Brain pericyte (primary cell): Measurements from ENCODE around the gene PLPP7.

Source experiments
- DNase-seq: peaks from one replicate; pipeline ENCODE4 v3.0.0-alpha.2; 2012; ENCODE audit warnings: low read depth, low spot score

Gene PLPP7

DNA sequence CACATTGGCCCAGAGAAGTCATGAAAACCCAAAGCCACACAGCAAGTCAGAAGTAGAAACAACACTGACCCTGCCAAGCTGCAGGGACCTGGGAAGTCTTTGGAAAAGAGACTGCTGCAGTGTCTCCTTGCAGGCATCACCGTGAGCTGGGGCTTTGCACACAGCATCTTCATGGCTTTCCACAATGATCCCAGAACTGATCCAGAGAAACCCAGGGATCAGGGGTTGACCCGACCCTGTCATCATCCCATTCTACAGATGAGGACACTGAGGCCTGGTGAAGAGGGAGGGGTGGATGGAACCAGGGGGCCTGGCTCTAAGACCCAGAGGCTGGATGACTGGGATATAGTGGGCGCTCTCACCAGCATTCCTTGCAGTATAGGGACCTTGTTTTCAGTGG lies 8.9 kb upstream of the PLPP7 start:
- no peak for DNase-seq

GRCh38 chr9:131281119-131281965 lies 8.2 kb upstream of the PLPP7 start:
- no peak for DNase-seq

DNA sequence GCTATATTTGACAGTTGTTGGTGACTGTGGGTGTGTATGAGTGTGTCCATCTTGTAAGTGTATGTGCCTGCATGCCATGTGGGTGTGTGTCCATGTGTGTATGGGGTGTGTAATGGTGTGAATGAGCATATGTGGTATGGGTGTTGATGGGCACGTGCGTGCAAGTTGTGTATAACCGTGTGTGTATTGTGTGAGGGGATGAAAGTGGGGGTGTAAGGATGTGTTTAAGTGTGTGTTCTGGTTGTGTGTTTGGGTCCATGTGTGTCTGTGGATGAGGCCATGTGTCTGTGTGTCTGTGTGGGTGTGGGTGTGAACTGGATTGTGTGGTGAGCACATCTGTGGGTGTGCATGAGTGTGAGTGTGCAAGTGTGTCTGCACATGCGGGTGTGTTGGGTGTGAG lies 7.3 kb upstream of the PLPP7 start:
- DNase-seq, result no peak

- no peak for DNase-seq
Measured at GRCh38 chr9:131282688-131283422, 6.7 kb upstream of the PLPP7 start.

DNA sequence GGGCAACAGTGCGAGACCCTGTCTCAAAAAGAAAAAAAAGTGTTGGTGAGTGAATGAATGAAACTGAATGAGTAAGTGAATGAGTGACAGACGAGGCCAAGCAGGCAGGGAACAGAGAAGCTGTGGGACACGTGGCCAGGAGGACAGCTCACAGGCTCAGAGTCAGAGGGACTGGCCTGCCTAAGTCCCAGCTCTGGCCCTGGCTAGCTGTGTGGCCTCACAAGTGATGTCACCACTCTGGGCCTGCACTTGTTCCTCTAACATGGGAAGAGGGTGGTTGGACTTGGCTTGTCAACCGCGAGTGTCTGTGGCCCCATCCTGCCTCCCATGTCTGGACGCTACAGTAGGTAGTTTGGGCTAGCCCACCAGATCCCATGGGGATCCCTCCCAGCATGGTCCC lies 4.7 kb upstream of the PLPP7 start:
- DNase-seq, result no peak

- DNase-seq, result no peak
Measured at GRCh38 chr9:131287359-131287758, 2.2 kb upstream of the PLPP7 start.

- DNase-seq, result no peak
Measured at GRCh38 chr9:131288217-131288616, 1.3 kb upstream of the PLPP7 start.

DNA sequence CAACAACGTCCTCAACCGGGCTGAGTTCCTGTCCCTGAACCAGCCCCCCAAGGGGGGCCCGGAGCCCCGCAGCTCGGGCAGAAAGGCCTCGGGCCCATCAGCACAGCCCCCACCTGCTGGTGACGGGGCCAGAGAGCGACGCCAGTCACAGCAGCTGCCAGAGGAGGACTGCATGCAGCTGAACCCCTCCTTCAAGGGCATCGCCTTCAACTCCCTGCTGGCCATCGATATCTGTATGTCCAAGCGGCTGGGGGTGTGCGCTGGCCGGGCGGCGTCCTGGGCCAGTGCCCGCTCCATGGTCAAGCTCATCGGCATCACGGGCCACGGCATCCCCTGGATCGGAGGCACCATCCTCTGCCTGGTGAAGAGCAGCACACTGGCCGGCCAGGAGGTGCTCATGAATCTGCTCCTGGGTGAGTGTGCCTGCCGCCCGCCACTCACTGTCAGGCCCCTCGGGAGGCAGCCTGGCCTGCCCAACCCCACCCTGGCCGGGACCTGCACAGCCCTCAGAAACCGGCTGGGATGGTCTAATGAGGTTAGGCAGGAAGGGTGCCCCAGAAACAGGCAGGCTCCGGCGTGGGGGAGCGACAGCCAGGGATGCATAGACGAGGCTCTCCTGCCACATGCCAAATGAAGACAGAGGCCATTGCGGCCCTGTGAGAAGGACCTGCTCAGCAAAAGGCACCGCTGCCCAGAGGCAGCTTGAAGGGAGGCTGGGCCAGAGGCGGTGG lies 678 bp downstream of the PLPP7 start:
- no peak for DNase-seq

DNA sequence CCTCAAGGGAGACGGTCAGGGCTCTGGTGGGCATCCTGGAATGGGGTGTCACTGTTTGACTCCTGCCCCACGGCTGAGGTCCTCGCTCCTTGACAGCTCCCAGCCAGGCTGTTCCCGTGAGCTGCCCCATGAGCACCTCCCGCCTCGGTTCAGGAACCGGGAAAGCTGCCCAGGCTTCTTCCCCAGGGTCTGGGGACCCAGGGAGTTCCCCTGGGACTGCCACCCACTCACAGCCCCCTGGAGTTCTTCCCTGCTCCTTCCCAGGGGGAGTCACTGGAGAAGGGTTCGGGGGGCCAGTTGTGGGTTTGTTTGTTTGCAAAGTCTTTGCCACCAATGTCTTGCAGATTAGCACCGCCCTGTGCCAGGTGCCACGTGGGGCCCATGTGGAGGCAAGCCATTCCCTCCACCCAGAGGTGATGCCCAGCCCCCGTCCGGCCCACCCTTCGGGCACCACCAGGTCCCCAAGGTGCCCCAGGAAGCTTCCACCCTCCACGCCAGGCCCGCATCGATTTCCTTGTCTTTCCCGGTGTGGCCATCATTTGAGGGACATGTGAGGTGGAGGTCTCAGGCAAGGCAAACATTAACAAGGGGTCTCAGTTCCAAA lies 1.3 kb downstream of the PLPP7 start:
- DNase-seq, result no peak

DNA sequence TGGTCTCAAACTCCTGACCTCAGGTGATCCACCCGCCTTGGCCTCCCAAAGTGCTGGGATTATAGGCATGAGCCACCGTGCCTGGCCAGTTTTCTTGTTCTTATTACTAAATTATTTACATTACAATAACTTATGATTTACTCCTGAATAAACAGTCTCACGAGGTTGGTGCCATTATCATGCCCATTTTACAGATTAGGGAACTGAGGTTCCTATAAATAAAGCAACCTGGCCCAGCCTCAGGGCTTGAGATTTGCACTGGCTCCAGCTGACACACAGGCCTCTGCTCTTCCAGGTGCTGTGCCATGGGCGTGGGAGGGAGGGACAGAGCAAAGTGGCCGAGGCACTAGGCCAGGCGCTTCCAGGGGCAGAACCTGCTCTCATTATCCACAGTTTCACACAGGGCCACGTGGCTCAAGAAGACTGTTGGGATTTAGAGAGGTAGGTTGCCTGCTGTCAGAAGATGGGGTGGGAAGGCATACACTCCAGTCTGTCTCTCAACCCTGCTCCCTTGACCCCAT lies 2.3 kb downstream of the PLPP7 start:
- DNase-seq, result no peak

GRCh38 chr9:131292937-131293336 lies 3.4 kb downstream of the PLPP7 start:
- no peak for DNase-seq

- DNase-seq, result no peak
Measured at GRCh38 chr9:131296460-131296859, 6.9 kb downstream of the PLPP7 start.

DNA sequence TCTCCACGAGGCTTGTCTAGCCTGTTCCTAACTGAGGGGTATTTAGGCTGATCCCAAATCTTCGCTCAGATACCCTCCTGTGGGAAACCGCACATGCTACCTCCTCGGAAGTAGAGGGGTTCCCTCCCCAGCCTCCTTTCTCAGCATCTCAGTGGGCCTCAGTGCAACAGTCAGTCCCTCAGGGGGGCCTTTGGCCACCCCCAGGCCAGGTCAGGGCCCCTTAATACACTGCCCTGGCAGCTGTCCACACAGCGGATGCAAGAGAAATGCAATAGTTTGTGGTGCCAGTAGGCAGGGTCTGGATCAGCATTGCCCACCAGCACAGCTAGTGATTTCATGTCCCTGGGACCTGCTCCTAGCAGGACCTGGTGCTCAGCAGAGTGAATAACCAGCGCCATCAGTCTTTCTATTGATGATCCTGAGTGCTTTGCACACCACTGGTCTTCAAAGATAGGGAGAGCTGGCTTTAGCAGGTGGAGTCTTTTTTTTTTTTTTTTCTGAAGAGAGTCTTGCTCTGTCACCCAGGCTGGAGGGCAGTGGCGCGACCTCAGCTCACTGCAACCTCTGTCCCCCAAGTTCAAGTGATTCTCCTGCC lies 7.5 kb downstream of the PLPP7 start:
- no peak for DNase-seq

DNA sequence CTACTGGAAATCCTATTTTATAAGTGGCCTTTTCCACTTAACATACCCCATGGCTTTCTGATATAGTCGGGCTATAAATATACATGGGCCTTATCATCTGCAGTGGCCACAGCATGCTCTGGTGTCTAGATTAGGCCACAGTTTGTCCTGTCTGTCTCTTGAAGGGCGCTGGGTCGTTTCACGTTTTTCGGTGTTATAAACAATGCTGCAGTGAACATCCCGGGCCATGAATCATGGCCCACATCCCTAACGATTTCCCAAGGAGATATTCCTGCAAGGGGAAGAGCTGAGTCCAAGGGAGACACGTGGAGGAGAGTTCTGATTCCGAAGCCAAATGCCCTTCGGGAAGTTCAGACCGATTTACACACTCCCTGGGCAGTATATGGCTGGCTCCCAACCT lies 8.4 kb downstream of the PLPP7 start:
- DNase-seq, result no peak

DNA sequence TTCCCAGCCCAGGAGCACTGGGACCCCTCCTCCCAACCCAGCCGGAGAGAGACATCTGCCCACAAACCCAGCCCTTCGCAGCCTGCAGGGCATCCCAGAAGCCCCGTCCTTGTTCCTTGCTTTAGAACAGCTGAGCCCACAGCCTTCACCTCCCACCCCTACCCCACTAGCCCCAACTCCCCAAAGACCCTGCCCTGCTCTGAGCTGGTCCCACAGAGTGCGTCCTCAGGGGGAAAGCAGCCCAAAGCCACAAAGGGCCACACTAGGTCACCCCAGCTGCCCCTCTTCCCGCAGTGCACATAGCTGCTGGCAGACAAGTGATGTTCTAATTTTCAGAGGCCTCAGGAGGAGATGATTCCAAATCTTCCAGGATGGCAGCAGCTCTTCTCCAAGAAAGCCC lies 8.8 kb downstream of the PLPP7 start:
- no peak for DNase-seq

DNA sequence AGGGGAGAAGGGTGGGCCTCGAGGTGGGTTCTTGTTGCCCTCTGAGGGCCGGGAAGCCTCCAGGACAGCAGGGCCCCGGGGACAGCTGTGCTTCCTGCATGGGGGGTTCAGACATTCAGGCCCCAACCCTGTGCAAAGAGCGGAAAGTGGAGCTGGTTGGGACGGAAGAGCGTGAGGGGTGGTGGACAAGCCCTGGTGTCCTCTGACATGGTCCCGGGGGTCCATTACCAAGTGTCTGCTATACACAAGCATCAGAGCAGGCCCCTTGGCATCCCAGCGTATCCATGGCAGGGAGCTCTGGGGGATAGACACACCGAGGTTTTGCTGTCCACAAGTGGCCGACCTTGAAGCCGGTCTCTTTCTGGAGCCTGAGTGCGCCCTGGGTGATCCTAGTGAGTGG lies 9.3 kb downstream of the PLPP7 start:
- no peak for DNase-seq

DNA sequence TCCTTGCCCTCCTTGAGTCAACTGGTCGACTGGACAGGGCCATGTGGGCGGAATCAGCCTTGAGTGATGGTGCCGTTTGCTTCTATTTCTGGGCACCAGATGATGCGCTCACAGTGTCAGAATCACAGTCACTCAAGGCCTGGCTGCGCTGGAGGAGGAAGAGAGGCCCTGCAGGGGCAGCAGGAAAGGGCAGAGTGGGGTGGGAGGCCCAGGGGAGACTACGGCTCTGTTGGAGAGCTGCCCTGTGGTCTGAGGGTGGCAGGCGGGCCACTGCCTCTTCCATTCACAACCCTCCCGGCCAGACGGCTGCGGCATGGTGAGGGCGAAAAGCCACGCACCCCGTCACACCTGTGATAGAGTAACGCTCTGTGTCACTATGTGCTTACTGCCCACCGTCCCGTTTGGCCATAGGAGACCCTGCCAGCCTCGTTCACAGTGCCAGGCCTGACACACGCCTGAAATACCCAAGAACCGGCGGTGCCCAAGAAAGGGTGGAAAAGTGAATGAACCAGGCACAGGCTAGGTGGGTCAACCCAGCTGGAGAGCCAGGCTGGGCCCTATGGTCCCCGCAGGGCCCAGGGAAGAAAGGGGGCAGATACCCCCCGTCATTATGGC lies 9.9 kb downstream of the PLPP7 start:
- no peak for DNase-seq

- no peak for DNase-seq
Measured at GRCh38 chr9:131299961-131300347, 10.4 kb downstream of the PLPP7 start.

GRCh38 chr9:131300444-131300843 lies 10.9 kb downstream of the PLPP7 start:
- no peak for DNase-seq

DNA sequence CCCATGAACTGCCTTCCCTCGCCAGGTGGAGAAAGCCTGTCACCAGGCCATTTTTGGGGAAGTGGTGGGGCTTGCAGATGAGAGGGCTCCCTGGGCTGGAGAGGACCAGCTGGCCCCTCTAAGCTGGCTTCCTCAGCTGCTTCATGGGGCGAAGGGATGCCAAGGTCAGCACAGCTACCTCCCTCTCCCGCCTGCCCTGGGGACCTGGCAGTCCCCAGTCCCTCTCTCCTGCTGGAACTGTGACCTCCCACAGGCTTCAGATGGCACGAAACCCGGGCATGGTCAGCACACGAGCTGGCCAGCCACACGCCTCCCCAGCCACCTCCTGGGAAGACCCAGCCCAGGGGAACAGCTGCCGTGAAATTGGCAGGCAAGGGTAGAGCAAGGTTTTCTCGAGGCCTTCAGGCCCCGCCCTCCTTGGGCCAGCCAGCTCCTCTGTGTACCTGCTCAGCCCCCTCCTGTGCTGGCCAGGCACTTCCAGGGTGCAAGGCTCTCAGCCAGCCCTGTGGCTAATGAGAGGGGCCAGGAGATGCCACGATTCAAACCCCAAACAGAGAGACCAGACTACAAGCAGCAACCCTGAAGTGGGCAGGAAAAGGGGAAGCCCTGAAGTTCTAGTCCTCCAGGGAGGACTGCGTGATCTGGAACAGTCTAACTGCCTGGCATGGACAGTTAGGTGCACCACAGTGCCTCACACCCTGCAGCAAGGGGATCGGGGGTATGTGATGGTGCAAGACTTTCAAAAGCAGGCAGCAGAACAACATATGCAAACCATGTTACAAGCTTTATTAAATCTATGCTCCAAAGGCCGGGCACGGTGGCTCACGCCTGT lies 12.9 kb downstream of the PLPP7 start:
- DNase-seq, result no peak
